Measurements from ENCODE around the gene HMG20A.

Gene HMG20A

DNA sequence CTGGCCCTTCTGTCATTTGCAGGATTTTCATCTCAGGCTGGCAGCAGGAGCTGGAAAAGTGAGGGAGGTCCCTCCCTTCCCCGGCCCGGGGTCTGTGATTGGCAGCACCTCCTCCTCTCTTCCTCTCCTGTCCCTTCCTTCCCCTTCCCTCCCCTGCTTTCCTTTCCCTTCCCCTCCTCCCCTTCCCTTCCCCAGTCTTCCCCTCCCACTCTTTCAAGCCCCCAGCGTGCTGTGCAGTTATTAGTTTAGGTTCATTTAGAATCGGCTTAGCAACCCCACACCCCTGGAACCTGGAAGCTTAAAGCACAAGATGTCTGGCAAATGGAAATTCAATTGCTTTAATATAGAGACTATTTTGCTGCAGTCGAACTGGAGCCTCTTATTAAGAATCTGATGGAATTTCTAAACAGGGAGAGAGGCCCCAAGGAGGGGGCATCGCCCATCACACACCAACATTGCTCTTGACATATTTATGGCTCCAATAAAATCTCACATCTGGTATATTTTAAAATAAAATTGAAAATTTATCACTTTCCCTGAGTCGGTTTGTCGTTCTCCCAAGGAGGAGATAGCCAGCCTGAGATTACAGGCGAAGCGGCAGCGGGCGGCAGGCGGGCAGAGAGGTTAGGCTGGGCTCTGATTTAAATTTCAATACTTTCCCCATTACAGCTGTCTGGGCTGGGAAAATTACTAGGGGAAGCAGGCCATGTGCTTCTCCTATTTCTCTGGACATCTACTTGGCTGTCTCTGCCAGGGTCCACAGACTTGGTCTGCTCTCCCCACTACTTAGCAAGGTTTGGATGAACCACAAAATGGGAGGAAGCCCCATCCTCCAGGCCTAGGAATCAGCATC lies 113.1 kb downstream of the HMG20A start:
- H3K4me3 Mint-ChIP-seq, result no peak overlapping the region
- DNase-seq (no peak), ATAC-seq (no peak)
- peak overlapping the region in 1 of 2 donors; percentile 40 for H3K27ac Mint-ChIP-seq
- peaks cover 24% of the 10 kb centered on the region for H3K27me3 Mint-ChIP-seq
- no peaks in the 10 kb centered on the region for H3K9me3 Mint-ChIP-seq
- H3K4me1 Mint-ChIP-seq, result no peaks in the 10 kb centered on the region
